ENCODE measurements around the gene TOMM70.

Gene TOMM70

GRCh38 chr3:100427699-100428098, 26.8 kb upstream of the TOMM70 start:
- no peaks in the 10 kb centered on the region for H3K36me3 ChIP-seq (ENCODE audit: insufficient read depth, low read length)
- H3K27ac ChIP-seq (ENCODE audit: low read depth, low read length), result no peak overlapping the region
- H3K4me3 ChIP-seq (ENCODE audit: low read depth, low read length), result no peak overlapping the region
- H3K4me1 ChIP-seq (ENCODE audit: control insufficient read depth, insufficient read depth, low read length, unreplicated experiment), result peaks cover 9% of the 10 kb centered on the region
- no peaks in the 10 kb centered on the region for H3K79me2 ChIP-seq (ENCODE audit: control insufficient read depth, insufficient read depth, low read length, unreplicated experiment)
- H3K27me3 ChIP-seq (ENCODE audit: insufficient read depth, low read length), result no peaks in the 10 kb centered on the region
- no peak overlapping the region for H2AFZ ChIP-seq (ENCODE audit: low read length, unreplicated experiment)

- H3K79me2 ChIP-seq (ENCODE audit: control insufficient read depth, insufficient read depth, low read length, unreplicated experiment), result no peaks in the 10 kb centered on the region
- no peaks in the 10 kb centered on the region for H3K27me3 ChIP-seq (ENCODE audit: insufficient read depth, low read length)
- H3K36me3 ChIP-seq (ENCODE audit: insufficient read depth, low read length), result no peaks in the 10 kb centered on the region
- H3K27ac ChIP-seq (ENCODE audit: low read depth, low read length), result no peak overlapping the region
- peaks cover 9% of the 10 kb centered on the region for H3K4me1 ChIP-seq (ENCODE audit: control insufficient read depth, insufficient read depth, low read length, unreplicated experiment)
- no peak overlapping the region for H3K4me3 ChIP-seq (ENCODE audit: low read depth, low read length)
- no peak overlapping the region for H2AFZ ChIP-seq (ENCODE audit: low read length, unreplicated experiment)
Observed at GRCh38 chr3:100426067-100426682, 25.3 kb upstream of the TOMM70 start.

GRCh38 chr3:100425316-100425715, 24.4 kb upstream of the TOMM70 start:
- Histone ChIP-seq H3K79me2 (ENCODE audit: control insufficient read depth, insufficient read depth, low read length, unreplicated experiment) (no peaks in the 10 kb centered on the region), H3K27me3 (ENCODE audit: insufficient read depth, low read length) (no peaks in the 10 kb centered on the region), H3K4me1 (ENCODE audit: control insufficient read depth, insufficient read depth, low read length, unreplicated experiment) (peaks cover 9% of the 10 kb centered on the region), H3K4me3 (ENCODE audit: low read depth, low read length) (no peak overlapping the region), H3K36me3 (ENCODE audit: insufficient read depth, low read length) (no peaks in the 10 kb centered on the region), H3K27ac (ENCODE audit: low read depth, low read length) (no peak overlapping the region), H2AFZ (ENCODE audit: low read length, unreplicated experiment) (no peak overlapping the region)

- H3K79me2 ChIP-seq (ENCODE audit: control insufficient read depth, insufficient read depth, low read length, unreplicated experiment), result no peaks in the 10 kb centered on the region
- no peak overlapping the region for H3K4me3 ChIP-seq (ENCODE audit: low read depth, low read length)
- no peaks in the 10 kb centered on the region for H3K36me3 ChIP-seq (ENCODE audit: insufficient read depth, low read length)
- no peak overlapping the region for H3K27ac ChIP-seq (ENCODE audit: low read depth, low read length)
- no peak overlapping the region for H2AFZ ChIP-seq (ENCODE audit: low read length, unreplicated experiment)
- peaks cover 9% of the 10 kb centered on the region for H3K4me1 ChIP-seq (ENCODE audit: control insufficient read depth, insufficient read depth, low read length, unreplicated experiment)
- no peaks in the 10 kb centered on the region for H3K27me3 ChIP-seq (ENCODE audit: insufficient read depth, low read length)
Observed at GRCh38 chr3:100424261-100424660, 23.4 kb upstream of the TOMM70 start.

- Histone ChIP-seq H2AFZ (ENCODE audit: low read length, unreplicated experiment) (no peak overlapping the region), H3K4me3 (ENCODE audit: low read depth, low read length) (no peak overlapping the region), H3K27me3 (ENCODE audit: insufficient read depth, low read length) (no peaks in the 10 kb centered on the region), H3K4me1 (ENCODE audit: control insufficient read depth, insufficient read depth, low read length, unreplicated experiment) (peaks cover 9% of the 10 kb centered on the region), H3K36me3 (ENCODE audit: insufficient read depth, low read length) (no peaks in the 10 kb centered on the region), H3K79me2 (ENCODE audit: control insufficient read depth, insufficient read depth, low read length, unreplicated experiment) (no peaks in the 10 kb centered on the region), H3K27ac (ENCODE audit: low read depth, low read length) (no peak overlapping the region)
Observed at GRCh38 chr3:100423611-100424010, 22.7 kb upstream of the TOMM70 start.

GRCh38 chr3:100420885-100421284, 20.0 kb upstream of the TOMM70 start:
- Histone ChIP-seq H3K36me3 (ENCODE audit: insufficient read depth, low read length) (no peaks in the 10 kb centered on the region), H3K27ac (ENCODE audit: low read depth, low read length) (no peak overlapping the region), H3K27me3 (ENCODE audit: insufficient read depth, low read length) (no peaks in the 10 kb centered on the region), H2AFZ (ENCODE audit: low read length, unreplicated experiment) (no peak overlapping the region), H3K4me1 (ENCODE audit: control insufficient read depth, insufficient read depth, low read length, unreplicated experiment) (peaks cover 7% of the 10 kb centered on the region), H3K4me3 (ENCODE audit: low read depth, low read length) (no peak overlapping the region), H3K79me2 (ENCODE audit: control insufficient read depth, insufficient read depth, low read length, unreplicated experiment) (no peaks in the 10 kb centered on the region)

GRCh38 chr3:100419406-100419805, 18.5 kb upstream of the TOMM70 start:
- Histone ChIP-seq H3K27me3 (ENCODE audit: insufficient read depth, low read length) (no peaks in the 10 kb centered on the region), H3K4me3 (ENCODE audit: low read depth, low read length) (no peak overlapping the region), H3K4me1 (ENCODE audit: control insufficient read depth, insufficient read depth, low read length, unreplicated experiment) (no peaks in the 10 kb centered on the region), H3K79me2 (ENCODE audit: control insufficient read depth, insufficient read depth, low read length, unreplicated experiment) (no peaks in the 10 kb centered on the region), H2AFZ (ENCODE audit: low read length, unreplicated experiment) (no peak overlapping the region), H3K36me3 (ENCODE audit: insufficient read depth, low read length) (no peaks in the 10 kb centered on the region), H3K27ac (ENCODE audit: low read depth, low read length) (no peak overlapping the region)

GRCh38 chr3:100416863-100417262, 16.0 kb upstream of the TOMM70 start:
- no peak overlapping the region for H3K27ac ChIP-seq (ENCODE audit: low read depth, low read length)

GRCh38 chr3:100416176-100416575, 15.3 kb upstream of the TOMM70 start:
- Histone ChIP-seq H3K4me1 (ENCODE audit: control insufficient read depth, insufficient read depth, low read length, unreplicated experiment) (no peaks in the 10 kb centered on the region), H3K36me3 (ENCODE audit: insufficient read depth, low read length) (peaks cover 7% of the 10 kb centered on the region; the same call in 1 of the 2 replicates), H3K27ac (ENCODE audit: low read depth, low read length) (no peak overlapping the region), H3K4me3 (ENCODE audit: low read depth, low read length) (no peak overlapping the region), H2AFZ (ENCODE audit: low read length, unreplicated experiment) (no peak overlapping the region), H3K79me2 (ENCODE audit: control insufficient read depth, insufficient read depth, low read length, unreplicated experiment) (no peaks in the 10 kb centered on the region), H3K27me3 (ENCODE audit: insufficient read depth, low read length) (no peaks in the 10 kb centered on the region)

More at GRCh38 chr3:100416863-100417262, 16.0 kb upstream of the TOMM70 start:
- H3K79me2 ChIP-seq (ENCODE audit: control insufficient read depth, insufficient read depth, low read length, unreplicated experiment), result no peaks in the 10 kb centered on the region
- no peak overlapping the region for H3K4me3 ChIP-seq (ENCODE audit: low read depth, low read length)
- no peaks in the 10 kb centered on the region for H3K4me1 ChIP-seq (ENCODE audit: control insufficient read depth, insufficient read depth, low read length, unreplicated experiment)
- 0 out of 2 replicates have a peak, but pooled peaks cover 2% of the 10 kb centered on the region for H3K36me3 ChIP-seq (ENCODE audit: insufficient read depth, low read length)
- no peak overlapping the region for H2AFZ ChIP-seq (ENCODE audit: low read length, unreplicated experiment)
- H3K27me3 ChIP-seq (ENCODE audit: insufficient read depth, low read length), result no peaks in the 10 kb centered on the region

- Histone ChIP-seq H3K79me2 (ENCODE audit: control insufficient read depth, insufficient read depth, low read length, unreplicated experiment) (no peaks in the 10 kb centered on the region), H2AFZ (ENCODE audit: low read length, unreplicated experiment) (no peak overlapping the region), H3K4me3 (ENCODE audit: low read depth, low read length) (no peak overlapping the region), H3K27ac (ENCODE audit: low read depth, low read length) (no peak overlapping the region), H3K27me3 (ENCODE audit: insufficient read depth, low read length) (no peaks in the 10 kb centered on the region), H3K4me1 (ENCODE audit: control insufficient read depth, insufficient read depth, low read length, unreplicated experiment) (no peaks in the 10 kb centered on the region), H3K36me3 (ENCODE audit: insufficient read depth, low read length) (peaks cover 12% of the 10 kb centered on the region; the same call in 1 of the 2 replicates)
Observed at GRCh38 chr3:100413613-100414012, 12.7 kb upstream of the TOMM70 start.

GRCh38 chr3:100412912-100413590, 12.2 kb upstream of the TOMM70 start:
- Histone ChIP-seq H3K36me3 (ENCODE audit: insufficient read depth, low read length) (peaks cover 16% of the 10 kb centered on the region; the same call in 1 of the 2 replicates), H2AFZ (ENCODE audit: low read length, unreplicated experiment) (no peak overlapping the region), H3K27ac (ENCODE audit: low read depth, low read length) (no peak overlapping the region), H3K4me1 (ENCODE audit: control insufficient read depth, insufficient read depth, low read length, unreplicated experiment) (no peaks in the 10 kb centered on the region), H3K4me3 (ENCODE audit: low read depth, low read length) (no peak overlapping the region), H3K27me3 (ENCODE audit: insufficient read depth, low read length) (no peaks in the 10 kb centered on the region), H3K79me2 (ENCODE audit: control insufficient read depth, insufficient read depth, low read length, unreplicated experiment) (no peaks in the 10 kb centered on the region)

Data from ACC112 (cell line).